NT2/D1 (cell line): ENCODE results near the gene OGT.

ENCODE experiments used
- DNase-seq: peaks from one replicate; pipeline ENCODE4 v3.0.0-alpha.2; 2011; ENCODE audit warnings: low read depth, low spot score
- H3K27me3 ChIP-seq: 2 replicates; pipeline ENCODE4 v1.6.0; 2011; ENCODE audit warnings: mild to moderate bottlenecking; ENCODE audit not compliant: insufficient read length, insufficient read depth
- H3K36me3 ChIP-seq: 2 replicates; pipeline ENCODE4 v1.6.1; 2011; ENCODE audit warnings: mild to moderate bottlenecking, low read length, mixed read lengths; ENCODE audit not compliant: insufficient read depth, insufficient read length
- H3K4me1 ChIP-seq: 2 replicates; pipeline ENCODE4 v1.5.1; 2011; ENCODE audit not compliant: insufficient read depth, insufficient read length
- H3K4me3 ChIP-seq: 2 replicates; pipeline ENCODE4 v1.5.1; 2011; ENCODE audit warnings: low read depth; ENCODE audit not compliant: insufficient read length
- H3K9ac ChIP-seq: 2 replicates; pipeline ENCODE4 v1.6.0; 2011; ENCODE audit warnings: low read depth; ENCODE audit not compliant: insufficient read length
- H3K9me3 ChIP-seq: 2 replicates; pipeline ENCODE4 v1.5.1; 2011; ENCODE audit warnings: mild to moderate bottlenecking, low read length; ENCODE audit not compliant: insufficient read depth
- SUZ12 ChIP-seq: IDR thresholded peaks from 2 replicates; pipeline ENCODE4 v1.6.1; 2011; ENCODE audit not compliant: insufficient read length, insufficient read depth; ENCODE audit errors: extremely low read depth
- YY1 ChIP-seq: IDR thresholded peaks from 2 replicates; pipeline ENCODE4 v1.6.1; 2011; ENCODE audit not compliant: insufficient read length, insufficient read depth
- ZNF274 ChIP-seq: IDR thresholded peaks from 2 replicates; pipeline ENCODE4 v1.6.1; 2011; ENCODE audit warnings: mild to moderate bottlenecking, low read depth, low read length

OGT gene

GRCh38 chrX:71532078-71532752 lies 689 bp upstream of the OGT start:
- Histone ChIP-seq H3K9me3 (no peaks in the 10 kb centered on the region), H3K36me3 (peaks cover 8% of the 10 kb centered on the region), H3K4me1 (no peaks in the 10 kb centered on the region), H3K27me3 (no peaks in the 10 kb centered on the region), H3K9ac (peak overlapping the region; percentile 47), H3K4me3 (peak overlapping the region; percentile 96)
- TF ChIP-seq SUZ12 = no peak
- no peak for DNase-seq

- no peaks in the 10 kb centered on the region for H3K4me1 ChIP-seq
- peak overlapping the region; percentile 96 for H3K4me3 ChIP-seq
- H3K9me3 ChIP-seq = no peaks in the 10 kb centered on the region
- TF ChIP-seq SUZ12 (no peak), YY1 (no peak), ZNF274 (no peak)
- H3K9ac ChIP-seq = peak overlapping the region; percentile 99
- peaks cover 18% of the 10 kb centered on the region for H3K36me3 ChIP-seq
- H3K27me3 ChIP-seq = no peaks in the 10 kb centered on the region
- DNase-seq = no peak
Measured at GRCh38 chrX:71533516-71533850, 579 bp downstream of the OGT start.

- peak overlapping the region; percentile 99 for H3K9ac ChIP-seq
- no peaks in the 10 kb centered on the region for H3K9me3 ChIP-seq
- DNase-seq = no peak
- no peak for TF ChIP-seq ZNF274
- no peak for TF ChIP-seq YY1
- TF ChIP-seq SUZ12 = no peak
- peak overlapping the region; percentile 96 for H3K4me3 ChIP-seq
- H3K36me3 ChIP-seq = peaks cover 21% of the 10 kb centered on the region
- H3K27me3 ChIP-seq = no peaks in the 10 kb centered on the region
- H3K4me1 ChIP-seq = no peaks in the 10 kb centered on the region
Measured at GRCh38 chrX:71533851-71534561, 1.1 kb downstream of the OGT start.

GRCh38 chrX:71534773-71535544 lies 2.1 kb downstream of the OGT start:
- Histone ChIP-seq H3K9me3 (no peaks in the 10 kb centered on the region), H3K36me3 (peaks cover 29% of the 10 kb centered on the region), H3K9ac (peak overlapping the region; percentile 99), H3K4me1 (no peaks in the 10 kb centered on the region), H3K27me3 (no peaks in the 10 kb centered on the region), H3K4me3 (peak overlapping the region; percentile 96)
- TF ChIP-seq YY1 (no peak), ZNF274 (no peak), SUZ12 (no peak)
- no peak for DNase-seq

GRCh38 chrX:71536285-71536684 lies 3.4 kb downstream of the OGT start:
- TF ChIP-seq ZNF274 (no peak), SUZ12 (no peak), YY1 (no peak)
- Histone ChIP-seq H3K4me3 (no peak overlapping the region), H3K36me3 (peaks cover 31% of the 10 kb centered on the region), H3K9ac (no peak overlapping the region), H3K4me1 (no peaks in the 10 kb centered on the region), H3K27me3 (no peaks in the 10 kb centered on the region), H3K9me3 (no peaks in the 10 kb centered on the region)
- DNase-seq = no peak

- H3K4me3 ChIP-seq = no peak overlapping the region
- H3K36me3 ChIP-seq = peaks cover 42% of the 10 kb centered on the region
- H3K9ac ChIP-seq = no peak overlapping the region
- no peak for DNase-seq
- no peaks in the 10 kb centered on the region for H3K4me1 ChIP-seq
- TF ChIP-seq YY1 (no peak), ZNF274 (no peak), SUZ12 (no peak)
- no peaks in the 10 kb centered on the region for H3K9me3 ChIP-seq
- H3K27me3 ChIP-seq = no peaks in the 10 kb centered on the region
Measured at GRCh38 chrX:71537743-71538142, 4.8 kb downstream of the OGT start.

- peaks cover 61% of the 10 kb centered on the region for H3K36me3 ChIP-seq
- no peaks in the 10 kb centered on the region for H3K9me3 ChIP-seq
- TF ChIP-seq YY1 (no peak), ZNF274 (no peak), SUZ12 (no peak)
- no peaks in the 10 kb centered on the region for H3K27me3 ChIP-seq
- no peak overlapping the region for H3K4me3 ChIP-seq
- H3K9ac ChIP-seq = no peak overlapping the region
- DNase-seq = no peak
- H3K4me1 ChIP-seq = no peaks in the 10 kb centered on the region
Measured at GRCh38 chrX:71540801-71541200, 7.9 kb downstream of the OGT start.
